Transverse colon (tissue), 4 donors: Measurements from ENCODE around the gene ALG14. TPM values are rescaled to one million over a fixed set of nuclear protein-coding genes. Genes with fewer than 3 reads are reported as not detected.

Source experiments
- DNase-seq: peaks from one replicate; pipeline ENCODE4 v3.0.0-alpha.2; 2019
- H3K27ac ChIP-seq, 4 donors: fragments of 200-600 bp; sonication (generic); 2 replicates each; pipeline ENCODE4 v1.5.1; 2016 to 2018; ENCODE audit warnings: inconsistent platforms in 4 of 4
- H3K27me3 ChIP-seq: fragments of 200-600 bp; sonication (generic); 2 replicates; pipeline ENCODE4 v1.5.1; 2017; ENCODE audit warnings: inconsistent platforms
- H3K36me3 ChIP-seq, 4 donors: fragments of 200-600 bp; sonication (generic); 2 replicates each; pipeline ENCODE4 v1.5.1; 2017 to 2019; ENCODE audit warnings: inconsistent platforms in 4 of 4
- H3K4me1 ChIP-seq, 4 donors: fragments of 200-600 bp; sonication (generic); 2 replicates each; pipeline ENCODE4 v1.5.1; 2017 to 2020; ENCODE audit warnings: inconsistent platforms in 4 of 4
- H3K4me3 ChIP-seq, 4 donors: fragments of 200-600 bp; sonication (generic); 1 replicate in 1 of 4; 2 replicates in 3 of 4; pipeline versions ENCODE4 v1.5.1 to v1.6.1; 2017 to 2019; ENCODE audit warnings: inconsistent platforms in 4 of 4
- H3K9me3 ChIP-seq, 2 donors: fragments of 200-600 bp; sonication (generic); 2 replicates each; pipeline ENCODE4 v1.5.1; 2017 to 2019; ENCODE audit warnings: inconsistent platforms in 2 of 2
- EP300 ChIP-seq: sonication (generic); formaldehyde crosslinking; IDR thresholded peaks from one replicate; pipeline ENCODE4 v1.6.1; 2017; ENCODE audit warnings: antibody characterized with exemption, low read depth
- POLR2A ChIP-seq: fragments of 450-650 bp; IDR thresholded peaks from one replicate; pipeline ENCODE4 v1.6.1; 2016; ENCODE audit warnings: antibody characterized with exemption, mild to moderate bottlenecking, moderate library complexity
- POLR2AphosphoS5 ChIP-seq, 3 donors: sonication (generic); formaldehyde crosslinking; IDR thresholded peaks; one replicate each; pipeline ENCODE4 v1.6.1; 2016; ENCODE audit warnings: antibody characterized with exemption in 3 of 3
- WGBS, 2 donors: methylation state at CpG; one replicate each; pipeline ENCODE4 v1.1.5; 2018; ENCODE audit warnings: low coverage in 1 of 2; 5-methylcytosine and 5-hydroxymethylcytosine counted together
- in situ Hi-C, 4 donors: fragments of 200-750 bp; cut with MboI; loops; one replicate each; pipeline versions ENCODE4 v1.15.0 to v1.15.1; 2017; ENCODE audit warnings: low sequenced_read_pairs in 3 of 4, low pct_ligation_motif_present in 1 of 4, low pct_unique_long_range_greater_than_20kb in 1 of 4
- intact Hi-C: fragments of 100-400 bp; cut with DNase I; formaldehyde crosslinking; loops from one replicate; pipeline ENCODE4 v1.15.1; 2023; ENCODE audit warnings: low total_unique reads
- total RNA-seq, 4 donors: library from RNA; depleted of rRNA; stranded (reverse); fragments of >200 nt; gene quantifications; one replicate each; pipeline ENCODE4 v1.1.0, GENCODE V29; 2016
- TF ChIP-seq, protein P1 (sequence below), 5 experiments: fragments of 200-600 bp in 3 of 5; fragments of 450-650 bp in 2 of 5; sonication (generic) in 3 of 5; IDR thresholded peaks; 1 replicate in 2 of 5; 2 replicates in 3 of 5; pipeline ENCODE4 v1.5.1; 2016 to 2017; ENCODE audit warnings: antibody characterized with exemption in 5 of 5, inconsistent platforms in 3 of 5, mild to moderate bottlenecking in 2 of 5, moderate library complexity in 1 of 5

The ALG14 gene
- total RNA-seq, 4 donors from 2014 or later: 0.40 to 2.3 (median 2.2) TPM

DNA sequence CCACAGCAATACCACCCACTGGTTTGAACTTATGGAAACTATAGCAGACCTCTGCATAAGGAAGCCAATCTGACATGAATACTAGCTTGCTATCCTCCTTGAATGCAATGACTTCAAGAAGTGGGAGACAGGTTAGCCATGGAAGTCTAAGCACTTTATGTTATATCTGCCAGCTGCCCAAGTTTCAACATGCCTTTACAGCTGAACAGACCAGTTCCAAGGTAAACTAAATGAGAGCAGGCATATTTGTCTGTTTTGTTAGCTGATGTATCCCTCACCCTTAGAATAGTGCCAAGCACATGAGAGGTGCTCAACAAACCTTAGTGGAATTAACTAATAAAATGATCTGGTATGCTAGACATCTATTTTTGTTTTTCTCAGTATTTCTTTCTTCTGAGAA lies 65.1 kb downstream of the ALG14 start:
- H3K4me3 ChIP-seq: no peak overlapping the region
- no peak overlapping the region for H3K27ac ChIP-seq
- H3K4me1 ChIP-seq: peaks cover 3 to 13% (median 5%) of the 10 kb centered on the region in 4 donors
- no peak for DNase-seq
- intact Hi-C loops: no loop called here
- TF ChIP-seq, protein P1, sequence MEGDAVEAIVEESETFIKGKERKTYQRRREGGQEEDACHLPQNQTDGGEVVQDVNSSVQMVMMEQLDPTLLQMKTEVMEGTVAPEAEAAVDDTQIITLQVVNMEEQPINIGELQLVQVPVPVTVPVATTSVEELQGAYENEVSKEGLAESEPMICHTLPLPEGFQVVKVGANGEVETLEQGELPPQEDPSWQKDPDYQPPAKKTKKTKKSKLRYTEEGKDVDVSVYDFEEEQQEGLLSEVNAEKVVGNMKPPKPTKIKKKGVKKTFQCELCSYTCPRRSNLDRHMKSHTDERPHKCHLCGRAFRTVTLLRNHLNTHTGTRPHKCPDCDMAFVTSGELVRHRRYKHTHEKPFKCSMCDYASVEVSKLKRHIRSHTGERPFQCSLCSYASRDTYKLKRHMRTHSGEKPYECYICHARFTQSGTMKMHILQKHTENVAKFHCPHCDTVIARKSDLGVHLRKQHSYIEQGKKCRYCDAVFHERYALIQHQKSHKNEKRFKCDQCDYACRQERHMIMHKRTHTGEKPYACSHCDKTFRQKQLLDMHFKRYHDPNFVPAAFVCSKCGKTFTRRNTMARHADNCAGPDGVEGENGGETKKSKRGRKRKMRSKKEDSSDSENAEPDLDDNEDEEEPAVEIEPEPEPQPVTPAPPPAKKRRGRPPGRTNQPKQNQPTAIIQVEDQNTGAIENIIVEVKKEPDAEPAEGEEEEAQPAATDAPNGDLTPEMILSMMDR (IDR thresholded peaks at IDR 0.05): no peak
- TF ChIP-seq EP300: no peak
- TF ChIP-seq POLR2A: no peak
- no peak for TF ChIP-seq POLR2AphosphoS5 (IDR thresholded peaks at IDR 0.05)
- no peaks in the 10 kb centered on the region for H3K27me3 ChIP-seq
- in situ Hi-C loops: no loop called here
- H3K9me3 ChIP-seq: no peaks in the 10 kb centered on the region
- no peaks in the 10 kb centered on the region for H3K36me3 ChIP-seq

DNA sequence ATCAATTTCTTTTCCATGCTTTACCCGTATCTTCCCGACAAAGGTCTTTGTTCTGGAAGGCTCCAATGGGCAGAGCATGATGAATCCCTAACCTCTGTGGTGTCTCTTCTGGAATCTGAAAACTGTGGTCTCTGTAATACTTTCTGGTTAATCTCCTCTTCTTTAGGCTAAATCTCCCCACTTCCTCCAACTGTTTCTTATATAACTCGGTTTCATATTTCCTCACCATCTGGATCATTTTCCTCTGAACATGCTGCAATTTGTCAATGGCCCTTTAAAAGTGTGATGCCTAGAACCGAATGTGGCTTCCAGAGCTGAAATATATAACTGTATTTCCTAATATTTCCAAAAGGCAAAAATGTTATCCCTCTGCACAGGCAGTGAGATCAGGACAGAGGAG lies 66.1 kb downstream of the ALG14 start:
- Histone ChIP-seq H3K36me3 (no peaks in the 10 kb centered on the region), H3K4me1 (peaks cover 3 to 22% (median 10%) of the 10 kb centered on the region in 4 donors), H3K27me3 (no peaks in the 10 kb centered on the region), H3K27ac (no peak overlapping the region), H3K4me3 (no peak overlapping the region), H3K9me3 (no peaks in the 10 kb centered on the region)
- intact Hi-C loops (no loop called here), in situ Hi-C loops (no loop called here)
- no peak for DNase-seq
- TF ChIP-seq, protein P1 (IDR thresholded peaks at IDR 0.05): no peak
- TF ChIP-seq POLR2A: no peak
- no peak for TF ChIP-seq EP300
- TF ChIP-seq POLR2AphosphoS5 (IDR thresholded peaks at IDR 0.05): no peak
- WGBS, 2 donors: 79 to 100% methylated on average over 2 to 4 of the region's 4 CpGs

DNA sequence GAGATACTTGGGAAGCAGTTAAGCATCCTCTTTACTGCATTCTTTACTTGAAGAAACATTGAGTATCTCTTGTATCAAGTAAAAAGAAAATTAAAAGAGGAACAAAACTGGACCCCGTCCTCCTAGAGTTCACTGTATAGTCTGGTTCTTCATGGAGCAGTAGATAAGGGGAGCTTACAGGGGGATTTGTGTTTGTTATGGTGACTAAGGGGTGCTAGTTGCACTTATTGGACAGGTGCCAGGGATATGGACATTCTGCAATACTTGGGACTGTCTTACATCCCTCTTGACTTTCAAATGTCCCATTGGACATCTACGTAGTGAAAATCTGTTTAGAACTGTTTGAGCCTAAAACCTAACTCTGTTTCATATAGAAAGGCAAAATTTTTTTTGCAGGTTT lies 67.2 kb downstream of the ALG14 start:
- no peaks in the 10 kb centered on the region for H3K27me3 ChIP-seq
- peaks cover 3 to 22% (median 10%) of the 10 kb centered on the region in 4 donors for H3K4me1 ChIP-seq
- no peaks in the 10 kb centered on the region for H3K36me3 ChIP-seq
- in situ Hi-C loops: no loop called here
- no peaks in the 10 kb centered on the region for H3K9me3 ChIP-seq
- H3K4me3 ChIP-seq: no peak overlapping the region
- DNase-seq: no peak
- intact Hi-C loops: no loop called here
- TF ChIP-seq POLR2AphosphoS5 (IDR thresholded peaks at IDR 0.05): no peak
- TF ChIP-seq, protein P1 (IDR thresholded peaks at IDR 0.05): no peak
- TF ChIP-seq EP300: no peak
- TF ChIP-seq POLR2A: no peak
- H3K27ac ChIP-seq: no peak overlapping the region
- 58 to 69% methylated on average over 2 of the region's 2 CpGs for WGBS, 2 donors

DNA sequence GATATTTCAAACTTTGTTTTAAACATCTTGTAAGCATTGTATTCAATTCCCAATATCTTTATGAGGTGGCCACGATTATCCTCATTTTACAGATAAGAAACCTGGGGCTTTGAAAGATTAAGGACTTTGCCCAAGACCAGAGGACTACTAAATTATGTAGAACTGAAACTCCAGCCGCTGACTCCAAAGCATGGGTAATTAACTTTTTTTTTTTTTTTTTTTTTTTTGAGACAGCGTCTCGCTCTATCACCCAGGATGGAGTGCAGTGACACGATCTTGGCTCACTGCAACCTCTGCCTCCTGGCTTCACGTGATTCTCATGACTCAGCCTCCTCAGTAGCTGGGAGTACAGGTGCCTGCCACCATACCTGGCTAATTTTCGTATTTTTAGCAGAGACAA lies 68.7 kb downstream of the ALG14 start:
- H3K27me3 ChIP-seq: no peaks in the 10 kb centered on the region
- DNase-seq: peak; percentile 21
- intact Hi-C loops: no loop called here
- H3K36me3 ChIP-seq: no peaks in the 10 kb centered on the region
- no peak for TF ChIP-seq EP300
- TF ChIP-seq, protein P1 (IDR thresholded peaks at IDR 0.05): no peak
- no peak for TF ChIP-seq POLR2A
- no peak for TF ChIP-seq POLR2AphosphoS5 (IDR thresholded peaks at IDR 0.05)
- H3K4me1 ChIP-seq: peaks cover 3 to 22% (median 10%) of the 10 kb centered on the region in 4 donors
- H3K9me3 ChIP-seq: no peaks in the 10 kb centered on the region
- peak overlapping the region in 1 of 4 donors; percentile 38 for H3K27ac ChIP-seq
- in situ Hi-C loops: no loop called here
- 53 to 59% methylated on average over 3 to 7 of the region's 7 CpGs for WGBS, 2 donors
- no peak overlapping the region for H3K4me3 ChIP-seq
